Caco-2 (cell line): ENCODE data around the gene NUB1. TPM values are rescaled to one million over a fixed set of nuclear protein-coding genes. Genes with fewer than 3 reads are reported as not detected.

Source experiments
- BruUV-seq: library from RNA; stranded (reverse); fragments of 400-500 nt; replicated peaks from 2 replicates; lab custom pipeline; 2021; lab: Mats Ljungman, UMichigan
- CTCF ChIA-PET: fragments of 300-600 bp; sonication (Branson Sonifier 250); formaldehyde crosslinking; loops from one replicate; lab custom pipeline; 2022; ENCODE audit warnings: antibody characterized with exemption; lab: Charles Lee
- POLR2A ChIA-PET: fragments of 300-600 bp; sonication (Branson Sonifier 250); formaldehyde crosslinking; loops from one replicate; lab custom pipeline; 2022; ENCODE audit warnings: antibody characterized with exemption; lab: Charles Lee
- DNase-seq, 2 experiments: peaks; one replicate each; pipeline versions ENCODE4 v3.0.0 to v3.0.0-alpha.2; 2020 to 2022
- H3K27me3 ChIP-seq: replicated peaks from 2 replicates; pipeline ENCODE4 v1.6.0; 2011; ENCODE audit warnings: low read length; ENCODE audit not compliant: control insufficient read depth, insufficient read depth
- H3K36me3 ChIP-seq: 2 replicates; pipeline ENCODE4 v1.5.1; 2011; ENCODE audit warnings: low read length; ENCODE audit not compliant: control insufficient read depth, insufficient read depth
- H3K4me1 ChIP-seq: fragments of 250-450 bp; sonication (Bioruptor Pico); 2 replicates; pipeline ENCODE4 v1.5.1; 2020; ENCODE audit warnings: mild to moderate bottlenecking
- H3K4me3 ChIP-seq: 2 replicates; pipeline ENCODE4 v1.5.1; 2011; ENCODE audit warnings: low read depth, mild to moderate bottlenecking, control low read depth, low read length
- H3K9me3 ChIP-seq: fragments of 250-450 bp; sonication (Bioruptor Pico); 2 replicates; pipeline ENCODE4 v1.5.1; 2020; ENCODE audit warnings: mild to moderate bottlenecking, moderate library complexity
- H3K27ac Mint-ChIP-seq: one replicate; pipeline ENCODE4 v1.8.0; 2022; ENCODE audit warnings: mixed read lengths; ENCODE audit not compliant: unreplicated experiment
- H3K27me3 Mint-ChIP-seq: one replicate; pipeline ENCODE4 v1.8.0; 2022; ENCODE audit warnings: mixed read lengths; ENCODE audit not compliant: insufficient read depth, unreplicated experiment
- H3K36me3 Mint-ChIP-seq: one replicate; pipeline ENCODE4 v1.8.0; 2022; ENCODE audit warnings: mild to moderate bottlenecking, mixed read lengths; ENCODE audit not compliant: insufficient read depth, unreplicated experiment
- H3K4me1 Mint-ChIP-seq: one replicate; pipeline ENCODE4 v1.8.0; 2022; ENCODE audit warnings: low read depth, mixed read lengths; ENCODE audit not compliant: unreplicated experiment
- H3K4me3 Mint-ChIP-seq: one replicate; pipeline ENCODE4 v1.8.0; 2022; ENCODE audit warnings: mild to moderate bottlenecking, moderate library complexity, mixed read lengths; ENCODE audit not compliant: unreplicated experiment
- H3K9me3 Mint-ChIP-seq: one replicate; pipeline ENCODE4 v1.8.0; 2022; ENCODE audit warnings: mixed read lengths; ENCODE audit not compliant: unreplicated experiment
- intact Hi-C: fragments of 100-400 bp; cut with micrococcal nuclease; formaldehyde crosslinking; loops from one replicate; pipeline ENCODE4 v1.10.0; 2022; ENCODE audit not compliant: unreplicated experiment
- total RNA-seq: library from RNA; stranded (reverse); gene quantifications from 2 replicates; pipeline ENCODE4 v1.2.3, GENCODE V29; 2022
- TF ChIP-seq, protein P1 (sequence below), 2 experiments: fragments of 200-600 bp in 1 of 2; IDR thresholded peaks; 1 replicate in 1 of 2; 2 replicates in 1 of 2; pipeline versions ENCODE4 v1.5.1 to v1.8.0; 2011 to 2022; ENCODE audit warnings: antibody characterized with exemption in 1 of 2, control low read depth in 1 of 2, inconsistent platforms in 1 of 2, low read depth in 1 of 2, low read length in 1 of 2, mild to moderate bottlenecking in 1 of 2, moderate library complexity in 1 of 2; ENCODE audit not compliant: insufficient read depth in 1 of 2, severe bottlenecking in 1 of 2, unreplicated experiment in 1 of 2

NUB1 gene
- total RNA-seq, 1 experiment from 2014 or later, result 51.6 TPM

DNA sequence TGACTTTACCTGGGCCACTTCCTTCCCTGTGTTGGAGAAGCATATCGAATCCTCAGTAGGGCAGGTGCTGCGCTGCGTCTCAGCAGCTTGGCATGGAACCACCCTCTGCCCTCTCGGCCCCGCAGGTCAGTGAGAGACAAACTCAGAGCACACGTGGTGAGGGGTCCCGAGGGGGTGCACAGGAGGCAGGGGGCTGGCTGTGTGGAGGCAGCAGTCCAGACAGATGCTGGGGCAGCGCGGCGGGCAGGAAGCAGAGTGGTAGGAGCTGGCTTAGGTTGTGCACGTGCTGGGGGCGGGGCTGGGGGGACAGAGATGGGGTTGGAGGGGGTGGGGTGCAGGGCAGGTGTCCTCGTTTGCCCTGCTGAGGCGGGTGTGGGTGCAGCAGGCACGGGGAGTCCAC lies 33.1 kb downstream of the NUB1 start:
- Mint-ChIP-seq H3K9me3 (no peaks in the 10 kb centered on the region), H3K27me3 (no peaks in the 10 kb centered on the region), H3K36me3 (peaks cover 34% of the 10 kb centered on the region), H3K4me3 (no peak overlapping the region), H3K27ac (no peak overlapping the region), H3K4me1 (no peaks in the 10 kb centered on the region)
- ChIA-PET POLR2A (no interaction called here), CTCF (no interaction called here)
- TF ChIP-seq, protein P1, sequence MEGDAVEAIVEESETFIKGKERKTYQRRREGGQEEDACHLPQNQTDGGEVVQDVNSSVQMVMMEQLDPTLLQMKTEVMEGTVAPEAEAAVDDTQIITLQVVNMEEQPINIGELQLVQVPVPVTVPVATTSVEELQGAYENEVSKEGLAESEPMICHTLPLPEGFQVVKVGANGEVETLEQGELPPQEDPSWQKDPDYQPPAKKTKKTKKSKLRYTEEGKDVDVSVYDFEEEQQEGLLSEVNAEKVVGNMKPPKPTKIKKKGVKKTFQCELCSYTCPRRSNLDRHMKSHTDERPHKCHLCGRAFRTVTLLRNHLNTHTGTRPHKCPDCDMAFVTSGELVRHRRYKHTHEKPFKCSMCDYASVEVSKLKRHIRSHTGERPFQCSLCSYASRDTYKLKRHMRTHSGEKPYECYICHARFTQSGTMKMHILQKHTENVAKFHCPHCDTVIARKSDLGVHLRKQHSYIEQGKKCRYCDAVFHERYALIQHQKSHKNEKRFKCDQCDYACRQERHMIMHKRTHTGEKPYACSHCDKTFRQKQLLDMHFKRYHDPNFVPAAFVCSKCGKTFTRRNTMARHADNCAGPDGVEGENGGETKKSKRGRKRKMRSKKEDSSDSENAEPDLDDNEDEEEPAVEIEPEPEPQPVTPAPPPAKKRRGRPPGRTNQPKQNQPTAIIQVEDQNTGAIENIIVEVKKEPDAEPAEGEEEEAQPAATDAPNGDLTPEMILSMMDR (IDR thresholded peaks at IDR 0.05; ENCODE audit: insufficient read depth in 1 of 2, low read depth in 1 of 2, low read length in 1 of 2, severe bottlenecking in 1 of 2, unreplicated experiment in 1 of 2), result no peak
- Histone ChIP-seq H3K27me3 (no peaks in the 10 kb centered on the region), H3K4me3 (no peak overlapping the region), H3K4me1 (no peaks in the 10 kb centered on the region), H3K9me3 (no peaks in the 10 kb centered on the region), H3K36me3 (no peaks in the 10 kb centered on the region)
- intact Hi-C loops, result no loop called here
- BruUV-seq, result no TSS peak
- no peak for DNase-seq

DNA sequence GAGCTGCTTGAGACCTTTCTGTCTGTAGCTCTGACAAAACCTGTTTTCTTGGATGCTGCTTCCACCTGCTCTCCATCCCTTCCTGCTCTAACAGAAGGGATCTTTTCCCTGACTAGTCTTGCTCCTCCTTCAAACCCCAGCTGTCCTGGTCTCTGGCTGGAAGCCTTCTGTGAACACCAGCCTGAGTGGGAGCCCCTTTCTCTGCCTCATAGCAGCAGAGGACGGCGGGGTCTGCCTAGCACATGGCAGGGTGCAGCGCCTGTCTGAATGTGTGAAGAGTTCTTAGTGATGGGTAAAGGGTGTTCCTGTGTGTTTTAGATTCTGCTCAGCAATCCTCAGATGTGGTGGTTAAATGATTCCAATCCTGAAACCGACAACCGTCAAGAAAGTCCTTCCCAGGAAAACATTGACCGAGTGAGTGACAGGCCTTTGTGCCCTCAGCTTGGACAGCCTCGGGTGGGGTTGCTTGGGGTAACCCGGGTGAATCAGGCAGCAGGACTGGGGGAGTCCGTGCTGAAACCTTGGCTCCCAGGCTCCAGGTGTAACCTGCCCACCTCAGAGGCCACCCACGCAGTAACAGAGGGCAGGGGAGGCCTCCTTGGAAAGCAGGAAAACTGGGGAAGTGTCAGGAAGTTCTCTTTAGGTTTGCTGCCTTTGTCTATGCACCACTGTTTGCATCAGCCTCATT lies 34.1 kb downstream of the NUB1 start:
- ChIA-PET POLR2A (no interaction called here), CTCF (no interaction called here)
- Mint-ChIP-seq H3K4me3 (no peak overlapping the region), H3K27ac (no peak overlapping the region), H3K27me3 (no peaks in the 10 kb centered on the region), H3K4me1 (no peaks in the 10 kb centered on the region), H3K9me3 (no peaks in the 10 kb centered on the region), H3K36me3 (peaks cover 33% of the 10 kb centered on the region)
- no peaks in the 10 kb centered on the region for H3K4me1 ChIP-seq
- H3K9me3 ChIP-seq, result no peaks in the 10 kb centered on the region
- H3K27me3 ChIP-seq, result no peaks in the 10 kb centered on the region
- DNase-seq, result no peak
- H3K4me3 ChIP-seq, result no peak overlapping the region
- TF ChIP-seq, protein P1 (IDR thresholded peaks at IDR 0.05; ENCODE audit: insufficient read depth in 1 of 2, low read depth in 1 of 2, low read length in 1 of 2, severe bottlenecking in 1 of 2, unreplicated experiment in 1 of 2), result no peak
- no peaks in the 10 kb centered on the region for H3K36me3 ChIP-seq
- no TSS peak for BruUV-seq
- intact Hi-C loops, result no loop called here

DNA sequence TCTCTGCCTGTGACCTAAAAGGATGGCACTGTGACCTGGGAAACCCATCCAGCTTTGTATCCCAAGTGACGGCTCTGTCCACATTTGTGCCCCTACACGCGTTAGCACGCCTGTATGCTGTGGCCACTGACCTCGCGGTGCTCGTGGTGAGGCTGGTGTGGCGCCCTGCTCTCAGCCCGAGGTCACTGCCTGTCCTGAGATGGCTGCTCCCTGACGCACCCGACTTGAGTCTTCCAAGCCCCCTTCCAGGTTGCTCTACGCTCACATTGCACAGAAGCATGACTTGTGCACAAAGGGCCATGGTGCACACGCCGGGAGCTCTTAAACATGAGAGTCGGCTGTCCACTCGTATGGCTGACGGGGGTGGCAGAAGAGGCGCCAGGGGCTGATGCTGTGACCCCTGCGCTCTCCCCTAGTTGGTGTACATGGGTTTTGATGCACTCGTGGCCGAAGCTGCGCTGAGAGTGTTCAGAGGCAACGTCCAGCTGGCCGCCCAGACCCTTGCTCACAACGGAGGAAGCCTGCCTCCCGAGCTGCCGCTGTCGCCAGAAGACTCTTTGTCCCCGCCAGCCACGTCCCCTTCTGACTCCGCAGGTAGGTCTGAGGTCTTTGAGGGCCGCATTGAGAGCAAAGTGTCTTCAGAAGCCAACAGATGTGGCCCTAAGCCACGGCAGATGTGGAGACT lies 34.7 kb downstream of the NUB1 start:
- H3K4me1 Mint-ChIP-seq, result no peaks in the 10 kb centered on the region
- H3K36me3 Mint-ChIP-seq, result peaks cover 29% of the 10 kb centered on the region
- BruUV-seq, result no TSS peak
- H3K27me3 Mint-ChIP-seq, result no peaks in the 10 kb centered on the region
- Histone ChIP-seq H3K27me3 (no peaks in the 10 kb centered on the region), H3K36me3 (no peaks in the 10 kb centered on the region), H3K4me1 (peaks cover 3% of the 10 kb centered on the region), H3K4me3 (no peak overlapping the region), H3K9me3 (no peaks in the 10 kb centered on the region)
- H3K4me3 Mint-ChIP-seq, result no peak overlapping the region
- no peak overlapping the region for H3K27ac Mint-ChIP-seq
- ChIA-PET CTCF (no interaction called here), POLR2A (interaction anchor here (0.6 kb wide), 1 partner anchor 144 kb away, joined by 8 read pairs; the partner anchor contains the start of gene RHEB)
- TF ChIP-seq, protein P1 (IDR thresholded peaks at IDR 0.05; ENCODE audit: insufficient read depth in 1 of 2, low read depth in 1 of 2, low read length in 1 of 2, severe bottlenecking in 1 of 2, unreplicated experiment in 1 of 2), result no peak
- no peaks in the 10 kb centered on the region for H3K9me3 Mint-ChIP-seq
- DNase-seq, result no peak
- intact Hi-C loops, result no loop called here
